ENCODE data around the gene MAP3K13. TPM values are rescaled to one million over a fixed set of nuclear protein-coding genes. Genes with fewer than 3 reads are reported as not detected.
"Not testable (repeated sequence)": the region's sequence is repeated elsewhere in the genome, so short reads cannot be mapped to it uniquely, and the experiment has no call there.

MAP3K13 gene
- total RNA-seq, 2 donors from 2014 or later, result 9.4 to 12.6 TPM

DNA sequence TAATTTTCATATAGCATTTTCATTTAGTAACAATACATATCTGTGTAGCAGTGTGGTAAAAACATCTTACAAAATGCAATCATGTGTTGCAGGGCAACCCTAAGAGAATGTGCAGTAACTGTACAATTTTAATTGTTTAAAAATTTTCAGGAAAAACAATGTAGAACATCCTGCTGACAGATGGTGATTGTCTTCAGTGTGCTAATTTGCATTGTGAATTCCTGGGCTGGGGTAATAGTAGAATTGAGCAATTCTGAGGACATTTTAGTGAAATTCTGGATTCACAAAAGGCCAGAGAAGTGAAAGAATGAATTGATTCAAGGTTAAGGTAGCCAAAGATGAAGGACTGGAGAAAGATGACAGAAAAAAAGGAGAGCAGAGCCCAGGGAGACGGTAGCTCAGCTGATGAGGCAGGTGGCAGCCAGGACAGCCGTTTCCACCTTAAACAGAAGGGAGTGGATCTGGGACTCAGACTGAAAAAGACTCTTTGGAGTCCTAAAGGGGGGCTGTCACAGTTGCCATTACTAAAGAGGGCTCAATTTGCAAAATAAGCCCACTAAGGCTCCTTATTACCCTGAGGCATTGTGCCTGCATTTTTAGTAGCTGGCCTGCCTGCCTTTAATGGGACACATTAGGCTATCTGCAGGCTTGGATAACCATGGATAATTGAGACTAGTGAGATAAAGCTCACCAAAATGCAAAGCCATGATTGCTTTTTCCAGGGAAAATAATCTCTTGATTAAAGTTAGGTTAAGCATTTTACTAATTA, 8.6 kb downstream of the MAP3K13 start:
- no peaks in the 10 kb centered on the region for H3K27me3 ChIP-seq
- no peaks in the 10 kb centered on the region for H3K36me3 ChIP-seq
- H3K9me3 ChIP-seq, result no peaks in the 10 kb centered on the region
- no peak overlapping the region for H3K4me3 ChIP-seq
- no peak overlapping the region for H3K27ac ChIP-seq
- TF ChIP-seq, protein P1, sequence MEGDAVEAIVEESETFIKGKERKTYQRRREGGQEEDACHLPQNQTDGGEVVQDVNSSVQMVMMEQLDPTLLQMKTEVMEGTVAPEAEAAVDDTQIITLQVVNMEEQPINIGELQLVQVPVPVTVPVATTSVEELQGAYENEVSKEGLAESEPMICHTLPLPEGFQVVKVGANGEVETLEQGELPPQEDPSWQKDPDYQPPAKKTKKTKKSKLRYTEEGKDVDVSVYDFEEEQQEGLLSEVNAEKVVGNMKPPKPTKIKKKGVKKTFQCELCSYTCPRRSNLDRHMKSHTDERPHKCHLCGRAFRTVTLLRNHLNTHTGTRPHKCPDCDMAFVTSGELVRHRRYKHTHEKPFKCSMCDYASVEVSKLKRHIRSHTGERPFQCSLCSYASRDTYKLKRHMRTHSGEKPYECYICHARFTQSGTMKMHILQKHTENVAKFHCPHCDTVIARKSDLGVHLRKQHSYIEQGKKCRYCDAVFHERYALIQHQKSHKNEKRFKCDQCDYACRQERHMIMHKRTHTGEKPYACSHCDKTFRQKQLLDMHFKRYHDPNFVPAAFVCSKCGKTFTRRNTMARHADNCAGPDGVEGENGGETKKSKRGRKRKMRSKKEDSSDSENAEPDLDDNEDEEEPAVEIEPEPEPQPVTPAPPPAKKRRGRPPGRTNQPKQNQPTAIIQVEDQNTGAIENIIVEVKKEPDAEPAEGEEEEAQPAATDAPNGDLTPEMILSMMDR (IDR thresholded peaks at IDR 0.05), result no peak
- DNase-seq (ENCODE audit: low spot score), result no peak
- no peaks in the 10 kb centered on the region for H3K4me1 ChIP-seq

DNA sequence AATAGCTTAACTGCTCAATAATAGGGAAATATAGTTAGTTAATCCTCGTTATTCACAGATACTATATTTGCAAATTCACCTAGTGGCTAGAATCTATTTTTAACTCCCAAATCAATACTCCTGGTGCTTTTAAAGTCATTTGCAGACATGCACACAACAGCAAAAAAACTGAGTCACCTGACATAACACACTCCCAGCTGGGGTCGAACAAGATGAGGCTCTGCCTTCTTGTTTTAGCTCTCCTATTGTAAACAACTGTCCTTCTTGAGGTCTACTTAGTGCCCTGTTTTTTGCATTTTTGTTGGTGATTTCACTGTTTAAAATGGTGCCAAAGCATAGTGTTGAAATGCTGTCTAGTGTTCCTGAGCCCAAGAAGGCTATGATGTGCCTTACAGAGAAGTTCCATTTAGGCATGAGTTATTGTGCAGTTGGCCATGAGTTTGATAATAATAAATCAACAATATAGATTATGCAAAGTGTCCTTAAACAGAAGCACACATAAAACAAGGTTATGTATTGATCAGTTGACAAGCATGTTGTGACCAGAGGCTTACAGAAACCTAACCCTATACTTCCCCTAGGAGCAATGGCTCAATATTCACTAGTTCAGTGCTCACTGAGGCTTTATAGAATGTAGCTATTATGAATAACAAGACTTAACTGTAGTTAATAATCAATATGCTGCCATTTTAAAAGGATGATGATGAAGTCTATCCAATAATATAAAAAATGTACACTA, 18.6 kb downstream of the MAP3K13 start:
- no peaks in the 10 kb centered on the region for H3K27me3 ChIP-seq
- no peak for DNase-seq (ENCODE audit: low spot score)
- H3K9me3 ChIP-seq, result no peaks in the 10 kb centered on the region
- H3K4me3 ChIP-seq, result no peak overlapping the region
- H3K36me3 ChIP-seq, result no peaks in the 10 kb centered on the region
- no peaks in the 10 kb centered on the region for H3K4me1 ChIP-seq
- H3K27ac ChIP-seq, result no peak overlapping the region
- TF ChIP-seq, protein P1 (IDR thresholded peaks at IDR 0.05), result no peak

DNA sequence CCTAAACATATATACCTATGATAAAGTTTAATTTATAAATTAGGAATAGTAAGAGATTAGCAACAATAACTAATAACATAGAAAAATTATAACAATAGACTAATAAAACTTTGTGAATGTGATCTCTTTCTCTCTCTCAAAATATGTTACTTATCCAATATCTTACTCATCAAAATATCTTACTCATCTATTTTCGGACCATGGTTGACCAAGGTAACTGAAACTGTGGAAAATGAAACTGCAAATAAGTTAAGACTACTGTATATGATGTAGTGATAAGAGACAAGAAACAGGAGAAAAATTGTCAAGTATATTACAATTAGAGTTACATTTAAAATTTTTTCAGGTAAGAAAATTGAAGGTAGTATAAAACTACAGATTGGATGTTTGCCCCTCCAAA, 19.2 kb downstream of the MAP3K13 start:
- Histone ChIP-seq H3K27ac (no peak overlapping the region), H3K4me3 (no peak overlapping the region)
- no peak for DNase-seq (ENCODE audit: low spot score)

DNA sequence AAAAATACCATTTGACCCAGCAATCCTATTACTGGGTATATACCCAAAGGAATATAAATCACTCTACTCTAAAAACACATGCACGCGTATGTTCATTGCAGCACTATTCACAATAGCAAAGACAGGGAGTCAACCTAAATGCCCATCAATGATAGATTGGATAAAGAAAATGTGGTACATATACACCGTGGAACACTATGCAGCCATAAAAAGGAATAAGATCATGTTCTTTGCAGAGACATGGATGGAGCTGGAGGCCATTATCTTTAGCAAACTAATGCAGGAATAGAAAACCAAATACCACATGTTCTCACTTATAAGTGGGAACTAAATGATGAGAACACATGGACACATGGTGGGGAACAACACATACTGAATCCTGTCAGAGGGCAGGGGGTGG, 23.6 kb downstream of the MAP3K13 start:
- not testable (repeated sequence) for H3K9me3 ChIP-seq; H3K4me3 ChIP-seq; H3K36me3 ChIP-seq; H3K27ac ChIP-seq; H3K27me3 ChIP-seq; H3K4me1 ChIP-seq; DNase-seq (ENCODE audit: low spot score)

More for the DNA sequence above, 19.2 kb downstream of the MAP3K13 start:
- H3K4me1 ChIP-seq, result no peaks in the 10 kb centered on the region
- H3K36me3 ChIP-seq, result no peaks in the 10 kb centered on the region
- no peaks in the 10 kb centered on the region for H3K27me3 ChIP-seq
- TF ChIP-seq, protein P1 (IDR thresholded peaks at IDR 0.05), result no peak
- H3K9me3 ChIP-seq, result no peaks in the 10 kb centered on the region

DNA sequence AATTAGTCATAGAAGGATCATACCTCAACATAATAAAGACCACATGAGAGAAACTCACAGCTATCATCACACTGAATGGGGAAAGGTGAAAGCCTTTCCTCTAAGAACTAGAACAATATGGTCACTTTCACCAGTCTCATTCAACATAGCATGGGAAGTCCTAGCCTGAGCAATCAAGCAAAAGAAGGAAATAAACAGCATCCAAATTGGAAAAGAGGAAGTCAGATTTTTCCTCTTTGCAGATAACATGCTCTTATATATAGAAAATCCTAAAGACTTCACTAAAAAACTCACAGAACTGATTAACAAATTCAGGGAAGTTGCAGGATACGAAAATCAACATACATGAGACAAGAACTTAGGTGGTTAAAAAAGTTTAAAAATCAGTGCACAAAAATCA, 24.7 kb downstream of the MAP3K13 start:
- DNase-seq (ENCODE audit: low spot score), result no peak
- no peaks in the 10 kb centered on the region for H3K36me3 ChIP-seq
- no peaks in the 10 kb centered on the region for H3K4me1 ChIP-seq
- no peaks in the 10 kb centered on the region for H3K27me3 ChIP-seq
- H3K4me3 ChIP-seq, result no peak overlapping the region
- H3K27ac ChIP-seq, result no peak overlapping the region
- TF ChIP-seq, protein P1 (IDR thresholded peaks at IDR 0.05), result no peak
- no peaks in the 10 kb centered on the region for H3K9me3 ChIP-seq

DNA sequence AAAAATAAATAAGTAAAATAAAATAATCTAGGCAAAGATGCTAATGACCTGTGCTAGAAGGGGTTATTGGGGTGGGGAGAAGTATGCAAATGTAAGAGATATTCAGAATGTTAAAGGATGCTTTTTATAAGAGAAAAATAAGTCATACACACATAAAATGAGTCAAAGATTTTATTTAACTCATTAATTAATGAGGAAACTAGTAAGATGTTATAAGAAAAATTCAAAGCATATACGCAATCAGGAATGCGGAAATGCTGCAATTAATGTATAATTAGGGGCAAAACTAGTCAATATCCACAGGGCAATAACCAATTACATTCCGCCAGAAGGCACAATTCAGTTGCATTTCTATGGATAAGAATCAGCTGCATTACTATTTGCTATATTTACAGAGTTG, 30.1 kb downstream of the MAP3K13 start:
- Histone ChIP-seq H3K27ac (no peak overlapping the region), H3K27me3 (no peaks in the 10 kb centered on the region), H3K4me3 (no peak overlapping the region), H3K9me3 (no peaks in the 10 kb centered on the region), H3K4me1 (no peaks in the 10 kb centered on the region), H3K36me3 (no peaks in the 10 kb centered on the region)
- no peak for DNase-seq (ENCODE audit: low spot score)
- TF ChIP-seq, protein P1 (IDR thresholded peaks at IDR 0.05), result no peak

Measured in right atrium auricular region (tissue), 2 donors.